ENCODE data around the gene PITX1. TPM values are rescaled to one million over a fixed set of nuclear protein-coding genes. Genes with fewer than 3 reads are reported as not detected.

Gene PITX1
- total RNA-seq, 4 donors from 2014 or later, result 3.5 TPM; not detected in 3

- no peak for TF ChIP-seq CTCF (IDR thresholded peaks at IDR 0.05; ENCODE audit: low read depth)
These were observed 7.1 kb upstream of the PITX1 start for GRCh38 chr5:135041145-135041587.

- no peak for TF ChIP-seq CTCF (IDR thresholded peaks at IDR 0.05; ENCODE audit: low read depth)
These were observed 6.5 kb upstream of the PITX1 start for GRCh38 chr5:135040333-135041144.

GRCh38 chr5:135040034-135040332 is 6.0 kb upstream of the PITX1 start:
- TF ChIP-seq CTCF (IDR thresholded peaks at IDR 0.05; ENCODE audit: low read depth), result no peak

- no peak for TF ChIP-seq CTCF (IDR thresholded peaks at IDR 0.05; ENCODE audit: low read depth)
These were observed 5.4 kb upstream of the PITX1 start for GRCh38 chr5:135039271-135040033.

GRCh38 chr5:135038813-135039270 is 4.8 kb upstream of the PITX1 start:
- no peak for TF ChIP-seq CTCF (IDR thresholded peaks at IDR 0.05; ENCODE audit: low read depth)

DNA sequence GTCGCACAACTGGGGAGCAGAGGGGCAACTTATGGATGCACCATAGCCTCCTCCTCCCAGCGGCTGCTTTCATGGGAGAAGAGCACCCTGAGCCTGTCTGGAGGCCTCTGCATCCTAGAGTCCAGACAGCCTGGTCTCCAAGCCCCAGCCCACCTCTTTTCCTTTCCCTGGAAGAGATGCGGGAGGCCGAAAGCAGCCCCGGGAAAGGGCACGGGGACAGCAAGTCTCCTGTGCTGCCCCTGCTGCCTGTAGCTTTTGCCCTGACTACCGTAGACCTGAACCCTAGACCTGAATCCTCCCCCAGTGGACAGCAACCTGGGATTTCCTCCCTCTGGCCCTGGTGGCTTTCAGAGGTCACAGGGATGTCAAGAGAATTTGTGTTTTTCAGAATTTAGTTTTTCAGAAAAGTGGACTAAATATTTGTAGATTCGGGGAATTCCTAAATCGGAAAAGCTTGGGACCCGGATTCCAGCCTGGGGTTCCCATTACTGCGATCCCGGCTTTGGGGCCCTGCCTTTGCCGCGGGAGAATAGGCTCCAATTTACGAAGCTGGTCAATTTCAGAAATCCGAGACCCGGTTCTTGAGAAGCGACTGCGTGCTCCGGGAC is 4.3 kb upstream of the PITX1 start:
- TF ChIP-seq CTCF (IDR thresholded peaks at IDR 0.05; ENCODE audit: low read depth), result no peak

Data from subcutaneous adipose tissue (tissue), 4 donors.